Left lung (tissue), 10 donors: Measurements from ENCODE around the gene UMOD. TPM values are rescaled to one million over a fixed set of nuclear protein-coding genes. Genes with fewer than 3 reads are reported as not detected.

Source experiments
- ATAC-seq: fragments of 200-7000 bp; cut with Tn5 transposase; one replicate; pipeline ENCODE4 v1.9.1; 2020; ENCODE audit warnings: moderate library complexity
- DNase-seq, 4 donors: peaks; one replicate each; pipeline ENCODE4 v3.0.0-alpha.2; 2013 to 2020
- H3K27ac ChIP-seq, 2 donors: fragments of 200-600 bp; sonication (generic) in 1 of 2; one replicate each; pipeline versions ENCODE4 v1.5.0 to v1.8.0; 2020 to 2021
- H3K27me3 ChIP-seq, 2 donors: fragments of 200-600 bp; sonication (generic) in 1 of 2; one replicate each; pipeline versions ENCODE4 v1.5.0 to v1.8.0; 2020 to 2021
- H3K36me3 ChIP-seq, 2 donors: fragments of 200-600 bp; sonication (generic) in 1 of 2; one replicate each; pipeline versions ENCODE4 v1.5.0 to v1.8.0; 2020 to 2021
- H3K4me1 ChIP-seq, 2 donors: fragments of 200-600 bp; one replicate each; pipeline ENCODE4 v1.8.0; 2021
- H3K4me3 ChIP-seq, 2 donors: fragments of 200-600 bp; sonication (generic) in 1 of 2; one replicate each; pipeline versions ENCODE4 v1.5.0 to v1.8.0; 2020 to 2021; ENCODE audit warnings: mild to moderate bottlenecking in 1 of 2
- H3K9me3 ChIP-seq, 2 donors: fragments of 200-600 bp; sonication (generic) in 1 of 2; one replicate each; pipeline versions ENCODE4 v1.5.0 to v1.8.0; 2020 to 2021
- CTCF ChIP-seq, 2 donors: fragments of 200-600 bp; sonication (generic) in 1 of 2; IDR thresholded peaks; one replicate each; pipeline versions ENCODE4 v1.5.0 to v1.8.0; 2021; ENCODE audit warnings: antibody characterized with exemption in 2 of 2
- intact Hi-C, 2 donors: fragments of 100-400 bp; cut with DNase I; formaldehyde crosslinking; loops; one replicate each; pipeline versions ENCODE4 v1.11.2 to v1.14.2; 2022
- polyA plus RNA-seq, 6 donors: library from polyadenylated mRNA; unstranded; fragments of 120-200 nt; gene quantifications; one replicate each; pipeline ENCODE4 v1.2.1, GENCODE V29; 2013; ENCODE audit not compliant: insufficient read length in 6 of 6
- total RNA-seq, 2 donors: library from RNA; stranded (reverse); fragmentation: NEBNext Ultra II Directional; extraction: Animal tissue kit (Norgen Biotek cat#: 25700); gene quantifications; one replicate each; pipeline ENCODE4 v1.2.1, GENCODE V29; 2021
- donor health status: DM: no; HTN: yes; CAD: no.
- donor health status: DM: no; HTN: no; CAD: no.

The UMOD gene
- total and polyA plus RNA-seq, 8 donors: 0.11 to 2.5 (median 0.20) TPM; not detected in 2

- H3K4me1 ChIP-seq: no peaks in the 10 kb centered on the region
- DNase-seq (no peak), ATAC-seq (no peak)
- intact Hi-C loops: no loop called here
- no peaks in the 10 kb centered on the region for H3K27me3 ChIP-seq
- no peaks in the 10 kb centered on the region for H3K9me3 ChIP-seq
- no peak overlapping the region for H3K27ac ChIP-seq
- TF ChIP-seq CTCF (IDR thresholded peaks at IDR 0.05): no peak
- H3K4me3 ChIP-seq: no peak overlapping the region
- no peaks in the 10 kb centered on the region for H3K36me3 ChIP-seq
Measured at GRCh38 chr16:20320178-20320577, 32.3 kb downstream of the UMOD start.

DNA sequence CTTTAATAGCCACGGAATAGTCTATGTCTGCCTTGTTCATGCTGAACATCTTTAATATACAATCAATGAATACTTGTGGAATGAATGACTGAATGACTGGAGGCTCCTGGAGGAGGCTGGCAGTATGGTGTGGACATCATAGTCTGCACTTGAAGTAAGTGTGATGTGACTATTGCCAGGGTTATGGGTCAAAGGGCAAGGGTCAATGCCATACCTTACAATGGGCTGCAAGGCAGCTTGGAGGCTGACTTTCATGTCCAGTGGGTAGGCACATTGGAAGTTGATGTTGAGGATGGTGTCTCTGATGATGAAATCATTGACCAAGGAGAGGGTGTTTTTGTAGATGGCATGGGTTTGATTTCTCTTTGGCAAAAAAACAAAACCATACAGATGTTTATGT lies 33.1 kb downstream of the UMOD start:
- Histone ChIP-seq H3K36me3 (no peaks in the 10 kb centered on the region), H3K4me1 (no peaks in the 10 kb centered on the region), H3K27ac (no peak overlapping the region), H3K4me3 (no peak overlapping the region), H3K27me3 (no peaks in the 10 kb centered on the region), H3K9me3 (no peaks in the 10 kb centered on the region)
- TF ChIP-seq CTCF (IDR thresholded peaks at IDR 0.05): no peak
- intact Hi-C loops: no loop called here
- DNase-seq (no peak), ATAC-seq (no peak)

- Histone ChIP-seq H3K4me3 (no peak overlapping the region), H3K4me1 (no peaks in the 10 kb centered on the region), H3K36me3 (no peaks in the 10 kb centered on the region), H3K27me3 (no peaks in the 10 kb centered on the region), H3K9me3 (no peaks in the 10 kb centered on the region), H3K27ac (no peak overlapping the region)
- TF ChIP-seq CTCF (IDR thresholded peaks at IDR 0.05): no peak
- ATAC-seq: no peak
- DNase-seq: no peak
- intact Hi-C loops: no loop called here
Measured at GRCh38 chr16:20318437-20318836, 34.1 kb downstream of the UMOD start.

DNA sequence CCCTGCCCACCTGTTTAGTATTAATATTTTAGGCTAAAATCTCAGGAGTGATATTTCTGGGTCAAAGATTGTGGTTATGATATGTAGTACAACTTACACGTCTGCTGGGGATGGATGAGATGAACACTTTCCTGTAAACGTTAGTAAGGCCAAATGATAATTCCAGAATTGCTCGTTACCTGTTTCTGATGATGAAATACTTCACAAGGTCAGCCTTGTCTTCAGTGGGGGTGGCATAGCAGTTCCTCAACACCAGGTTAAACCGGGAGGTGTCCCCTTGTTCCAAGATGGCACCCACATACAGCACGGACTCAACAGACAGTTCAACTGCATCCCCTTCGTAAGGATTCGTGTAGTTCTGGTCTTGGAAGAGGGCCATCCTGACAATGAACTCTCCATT lies 34.5 kb downstream of the UMOD start:
- no peaks in the 10 kb centered on the region for H3K4me1 ChIP-seq
- H3K36me3 ChIP-seq: no peaks in the 10 kb centered on the region
- TF ChIP-seq CTCF (IDR thresholded peaks at IDR 0.05): no peak
- ATAC-seq: no peak
- intact Hi-C loops: no loop called here
- no peak overlapping the region for H3K4me3 ChIP-seq
- H3K9me3 ChIP-seq: no peaks in the 10 kb centered on the region
- H3K27me3 ChIP-seq: no peaks in the 10 kb centered on the region
- no peak for DNase-seq
- H3K27ac ChIP-seq: no peak overlapping the region

GRCh38 chr16:20317117-20317516 lies 35.4 kb downstream of the UMOD start:
- DNase-seq (no peak), ATAC-seq (no peak)
- Histone ChIP-seq H3K36me3 (no peaks in the 10 kb centered on the region), H3K27ac (no peak overlapping the region), H3K27me3 (no peaks in the 10 kb centered on the region), H3K4me1 (no peaks in the 10 kb centered on the region), H3K9me3 (no peaks in the 10 kb centered on the region), H3K4me3 (no peak overlapping the region)
- TF ChIP-seq CTCF (IDR thresholded peaks at IDR 0.05): no peak
- intact Hi-C loops: no loop called here
